ENCODE measurements around the gene PRKG1. TPM values are rescaled to one million over a fixed set of nuclear protein-coding genes. Genes with fewer than 3 reads are reported as not detected.

Gene PRKG1
- total and polyA plus RNA-seq, 2 donors (not counting 1 experiment from before 2014, with no cell fraction given) = not detected

- Histone ChIP-seq H3K4me3 (ENCODE audit: control extremely low read depth in 1 of 5, extremely low read depth in 1 of 5, insufficient read depth in 1 of 5, low read depth in 2 of 5, low read length in 4 of 5) (no peak overlapping the region), H3K27me3 (replicated peaks in 1 of 4; ENCODE audit: control extremely low read depth in 1 of 4, control insufficient read depth in 3 of 4, insufficient read depth in 4 of 4, low read length in 3 of 4) (no peaks in the 10 kb centered on the region), H3K27ac (ENCODE audit: low read length in 2 of 2) (no peak overlapping the region), H3K4me2 (replicated peaks; ENCODE audit: low read depth, low read length, poor library complexity, severe bottlenecking) (no peak overlapping the region), H3K9me3 (ENCODE audit: control extremely low read depth in 1 of 3, control insufficient read depth in 2 of 3, insufficient read depth in 1 of 3, low read length in 2 of 3) (no peaks in the 10 kb centered on the region), H3K9ac (ENCODE audit: low read length) (no peak overlapping the region), H3K4me1 (ENCODE audit: control insufficient read depth in 2 of 2, insufficient read depth in 2 of 2, low read length in 2 of 2) (peaks cover 3 to 5% of the 10 kb centered on the region in 2 donors), H3K36me3 (replicated peaks in 1 of 2; ENCODE audit: control extremely low read depth in 1 of 2, control insufficient read depth in 1 of 2, extremely low read depth in 1 of 2, insufficient read depth in 2 of 2, low read length in 1 of 2) (no peaks in the 10 kb centered on the region), H2AFZ (ENCODE audit: insufficient read depth, low read depth, low read length, poor library complexity, severe bottlenecking) (no peak overlapping the region), H3K79me2 (ENCODE audit: control insufficient read depth, insufficient read depth, low read length) (no peaks in the 10 kb centered on the region), H4K20me1 (ENCODE audit: control insufficient read depth, insufficient read depth, low read length, poor library complexity, severe bottlenecking) (no peaks in the 10 kb centered on the region)
- DNase-seq (no peak), ATAC-seq (ENCODE audit: low read depth) (no peak)
- no peaks in the 10 kb centered on the region for H3K9me3 Mint-ChIP-seq (ENCODE audit: insufficient read depth)
- TF ChIP-seq CTCF (IDR thresholded peaks at IDR 0.05) (no peak), EZH2 (IDR thresholded peaks at IDR 0.05; ENCODE audit: borderline replicate concordance, insufficient read depth, low read depth, low read length, poor library complexity, severe bottlenecking) (no peak)
- intact Hi-C loops (cut with micrococcal nuclease) = no loop called here
- peaks cover 11% of the 10 kb centered on the region for H3K4me1 Mint-ChIP-seq
- no CpG with 5 or more reads among the region's 1 CpG for WGBS (ENCODE audit: insufficient coverage)
- no peak overlapping the region for H3K27ac Mint-ChIP-seq
- peaks cover 2% of the 10 kb centered on the region for H3K27me3 Mint-ChIP-seq
- CTCF ChIA-PET = no interaction called here
- POLR2A ChIA-PET = no interaction called here
- no peak overlapping the region for H3K4me3 Mint-ChIP-seq
Observed at GRCh38 chr10:51747216-51747615, 672.9 kb downstream of the PRKG1 start.

GRCh38 chr10:51748959-51749358 lies 674.7 kb downstream of the PRKG1 start:
- Histone ChIP-seq H3K9me3 (ENCODE audit: control extremely low read depth in 1 of 3, control insufficient read depth in 2 of 3, insufficient read depth in 1 of 3, low read length in 2 of 3) (no peaks in the 10 kb centered on the region), H3K27me3 (replicated peaks in 1 of 4; ENCODE audit: control extremely low read depth in 1 of 4, control insufficient read depth in 3 of 4, insufficient read depth in 4 of 4, low read length in 3 of 4) (no peaks in the 10 kb centered on the region), H3K4me3 (ENCODE audit: control extremely low read depth in 1 of 5, extremely low read depth in 1 of 5, insufficient read depth in 1 of 5, low read depth in 2 of 5, low read length in 4 of 5) (no peak overlapping the region), H2AFZ (ENCODE audit: insufficient read depth, low read depth, low read length, poor library complexity, severe bottlenecking) (no peak overlapping the region), H3K4me1 (ENCODE audit: control insufficient read depth in 2 of 2, insufficient read depth in 2 of 2, low read length in 2 of 2) (no peaks in the 10 kb centered on the region), H4K20me1 (ENCODE audit: control insufficient read depth, insufficient read depth, low read length, poor library complexity, severe bottlenecking) (no peaks in the 10 kb centered on the region), H3K36me3 (replicated peaks in 1 of 2; ENCODE audit: control extremely low read depth in 1 of 2, control insufficient read depth in 1 of 2, extremely low read depth in 1 of 2, insufficient read depth in 2 of 2, low read length in 1 of 2) (no peaks in the 10 kb centered on the region), H3K27ac (ENCODE audit: low read length in 2 of 2) (no peak overlapping the region), H3K9ac (ENCODE audit: low read length) (no peak overlapping the region), H3K4me2 (replicated peaks; ENCODE audit: low read depth, low read length, poor library complexity, severe bottlenecking) (no peak overlapping the region), H3K79me2 (ENCODE audit: control insufficient read depth, insufficient read depth, low read length) (no peaks in the 10 kb centered on the region)
- intact Hi-C loops (cut with micrococcal nuclease) = no loop called here
- ChIA-PET CTCF (no interaction called here), POLR2A (no interaction called here)
- Mint-ChIP-seq H3K27me3 (peaks cover 2% of the 10 kb centered on the region), H3K27ac (no peak overlapping the region), H3K4me3 (no peak overlapping the region), H3K9me3 (ENCODE audit: insufficient read depth) (no peaks in the 10 kb centered on the region), H3K4me1 (no peaks in the 10 kb centered on the region)
- no peak for TF ChIP-seq EZH2 (IDR thresholded peaks at IDR 0.05; ENCODE audit: borderline replicate concordance, insufficient read depth, low read depth, low read length, poor library complexity, severe bottlenecking)
- no peak for TF ChIP-seq CTCF (IDR thresholded peaks at IDR 0.05)
- ATAC-seq (ENCODE audit: low read depth) = no peak
- DNase-seq = no peak
- no CpG with 5 or more reads among the region's 1 CpG for WGBS (ENCODE audit: insufficient coverage)

Measured in B cell (primary cell).